Measurements from ENCODE around the gene MIS18A. TPM values are rescaled to one million over a fixed set of nuclear protein-coding genes. Genes with fewer than 3 reads are reported as not detected.

MIS18A gene
- total and polyA plus RNA-seq, 2 donors (not counting 1 experiment from before 2014, with no cell fraction given), result 4.0 to 7.6 TPM

GRCh38 chr21:32301596-32301995 is 22.7 kb upstream of the MIS18A start:
- no peak overlapping the region for H2AFZ ChIP-seq (ENCODE audit: low read length)
- H3K27ac ChIP-seq (ENCODE audit: insufficient read depth, low read length), result no peak overlapping the region
- DNase-seq (ENCODE audit: low read depth in 2 of 2), result no peak
- no peak overlapping the region for H3K4me2 ChIP-seq (ENCODE audit: extremely low read depth, insufficient read depth, low read length)
- no peak for TF ChIP-seq EZH2 (IDR thresholded peaks at IDR 0.05; ENCODE audit: low read length, missing control alignments)
- TF ChIP-seq, protein P1, sequence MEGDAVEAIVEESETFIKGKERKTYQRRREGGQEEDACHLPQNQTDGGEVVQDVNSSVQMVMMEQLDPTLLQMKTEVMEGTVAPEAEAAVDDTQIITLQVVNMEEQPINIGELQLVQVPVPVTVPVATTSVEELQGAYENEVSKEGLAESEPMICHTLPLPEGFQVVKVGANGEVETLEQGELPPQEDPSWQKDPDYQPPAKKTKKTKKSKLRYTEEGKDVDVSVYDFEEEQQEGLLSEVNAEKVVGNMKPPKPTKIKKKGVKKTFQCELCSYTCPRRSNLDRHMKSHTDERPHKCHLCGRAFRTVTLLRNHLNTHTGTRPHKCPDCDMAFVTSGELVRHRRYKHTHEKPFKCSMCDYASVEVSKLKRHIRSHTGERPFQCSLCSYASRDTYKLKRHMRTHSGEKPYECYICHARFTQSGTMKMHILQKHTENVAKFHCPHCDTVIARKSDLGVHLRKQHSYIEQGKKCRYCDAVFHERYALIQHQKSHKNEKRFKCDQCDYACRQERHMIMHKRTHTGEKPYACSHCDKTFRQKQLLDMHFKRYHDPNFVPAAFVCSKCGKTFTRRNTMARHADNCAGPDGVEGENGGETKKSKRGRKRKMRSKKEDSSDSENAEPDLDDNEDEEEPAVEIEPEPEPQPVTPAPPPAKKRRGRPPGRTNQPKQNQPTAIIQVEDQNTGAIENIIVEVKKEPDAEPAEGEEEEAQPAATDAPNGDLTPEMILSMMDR (conservative IDR thresholded peaks at IDR 0.05 in 1 of 2, IDR thresholded peaks at IDR 0.05 in 1 of 2; ENCODE audit: low read depth in 1 of 2, low read length in 2 of 2), result no peak
- H4K20me1 ChIP-seq (ENCODE audit: control insufficient read depth, extremely low read depth, insufficient read depth, low read length), result no peaks in the 10 kb centered on the region
- no peaks in the 10 kb centered on the region for H3K4me1 ChIP-seq (ENCODE audit: control insufficient read depth, extremely low read depth, insufficient read depth, low read length)
- no peak overlapping the region for H3K4me3 ChIP-seq (replicated peaks in 1 of 4; ENCODE audit: control extremely low read depth in 1 of 4, insufficient read depth in 1 of 4, low read depth in 3 of 4, low read length in 4 of 4)
- H3K36me3 ChIP-seq (ENCODE audit: control insufficient read depth, insufficient read depth, low read length), result peaks cover 6% of the 10 kb centered on the region
- no peaks in the 10 kb centered on the region for H3K27me3 ChIP-seq (ENCODE audit: control insufficient read depth, insufficient read depth, low read length)
- H3K79me2 ChIP-seq (ENCODE audit: control insufficient read depth, insufficient read depth, low read length), result no peaks in the 10 kb centered on the region
- no peaks in the 10 kb centered on the region for H3K9me3 ChIP-seq (ENCODE audit: control insufficient read depth, insufficient read depth, low read depth, low read length)
- H3K9ac ChIP-seq (ENCODE audit: insufficient read depth, low read length), result no peak overlapping the region

DNA sequence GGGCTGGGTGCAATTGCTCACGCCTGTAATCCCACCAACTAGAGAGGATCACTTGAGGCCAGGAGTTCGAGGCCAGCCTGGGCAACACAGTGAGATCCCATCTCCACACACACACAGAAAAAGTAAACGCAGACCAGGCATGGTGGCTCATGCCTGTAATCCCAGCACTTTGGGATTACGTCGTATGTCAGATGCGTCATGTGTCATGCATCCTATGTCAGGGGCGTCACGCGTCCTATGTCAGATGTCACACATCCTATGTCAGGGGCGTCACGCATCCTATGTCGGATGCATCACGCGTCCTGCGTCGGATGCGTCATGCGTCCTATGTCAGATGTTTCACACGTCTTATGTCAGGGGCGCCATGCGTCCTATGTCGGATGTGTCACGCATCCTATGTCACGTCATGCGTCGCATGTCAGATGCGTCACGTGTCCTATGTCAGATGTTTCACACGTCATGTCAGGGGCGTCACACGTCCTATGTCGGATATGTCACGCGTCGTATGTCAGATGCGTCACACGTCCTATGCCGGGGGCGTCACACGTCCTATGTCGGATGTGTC is 21.4 kb upstream of the MIS18A start:
- DNase-seq (ENCODE audit: low read depth in 2 of 2), result no peak
- no peaks in the 10 kb centered on the region for H3K4me1 ChIP-seq (ENCODE audit: control insufficient read depth, extremely low read depth, insufficient read depth, low read length)
- H2AFZ ChIP-seq (ENCODE audit: low read length), result no peak overlapping the region
- H3K27ac ChIP-seq (ENCODE audit: insufficient read depth, low read length), result no peak overlapping the region
- H3K9me3 ChIP-seq (ENCODE audit: control insufficient read depth, insufficient read depth, low read depth, low read length), result no peaks in the 10 kb centered on the region
- H3K9ac ChIP-seq (ENCODE audit: insufficient read depth, low read length), result no peak overlapping the region
- TF ChIP-seq EZH2 (IDR thresholded peaks at IDR 0.05; ENCODE audit: low read length, missing control alignments), result no peak
- TF ChIP-seq, protein P1 (conservative IDR thresholded peaks at IDR 0.05 in 1 of 2, IDR thresholded peaks at IDR 0.05 in 1 of 2; ENCODE audit: low read depth in 1 of 2, low read length in 2 of 2), result no peak
- no peaks in the 10 kb centered on the region for H3K27me3 ChIP-seq (ENCODE audit: control insufficient read depth, insufficient read depth, low read length)
- peaks cover 6% of the 10 kb centered on the region for H3K36me3 ChIP-seq (ENCODE audit: control insufficient read depth, insufficient read depth, low read length)
- H3K4me3 ChIP-seq (replicated peaks in 1 of 4; ENCODE audit: control extremely low read depth in 1 of 4, insufficient read depth in 1 of 4, low read depth in 3 of 4, low read length in 4 of 4), result no peak overlapping the region
- no peak overlapping the region for H3K4me2 ChIP-seq (ENCODE audit: extremely low read depth, insufficient read depth, low read length)
- no peaks in the 10 kb centered on the region for H4K20me1 ChIP-seq (ENCODE audit: control insufficient read depth, extremely low read depth, insufficient read depth, low read length)
- no peaks in the 10 kb centered on the region for H3K79me2 ChIP-seq (ENCODE audit: control insufficient read depth, insufficient read depth, low read length)

DNA sequence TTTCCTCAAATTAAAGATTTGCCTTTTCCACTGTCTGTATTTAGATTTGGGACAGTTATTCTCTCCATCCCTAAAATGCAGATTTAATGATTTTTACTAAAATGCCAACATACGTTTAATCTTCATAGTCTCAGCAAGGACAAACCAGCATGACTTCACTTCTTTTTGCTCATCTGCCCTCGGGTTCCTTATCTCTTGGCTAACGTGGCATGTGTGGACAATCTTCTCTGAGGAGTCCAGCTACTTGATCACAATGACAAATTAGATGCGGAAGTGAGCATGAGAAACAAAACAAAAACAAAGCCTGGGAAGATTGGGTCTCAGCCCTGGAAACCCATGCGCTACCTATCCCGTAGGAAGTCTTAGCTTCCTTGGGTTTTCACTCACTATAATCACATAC is 20.8 kb upstream of the MIS18A start:
- Histone ChIP-seq H3K9me3 (ENCODE audit: control insufficient read depth, insufficient read depth, low read depth, low read length) (no peaks in the 10 kb centered on the region), H4K20me1 (ENCODE audit: control insufficient read depth, extremely low read depth, insufficient read depth, low read length) (no peaks in the 10 kb centered on the region), H2AFZ (ENCODE audit: low read length) (no peak overlapping the region), H3K79me2 (ENCODE audit: control insufficient read depth, insufficient read depth, low read length) (no peaks in the 10 kb centered on the region), H3K4me1 (ENCODE audit: control insufficient read depth, extremely low read depth, insufficient read depth, low read length) (no peaks in the 10 kb centered on the region), H3K4me2 (ENCODE audit: extremely low read depth, insufficient read depth, low read length) (no peak overlapping the region), H3K36me3 (ENCODE audit: control insufficient read depth, insufficient read depth, low read length) (peaks cover 6% of the 10 kb centered on the region), H3K4me3 (replicated peaks in 1 of 4; ENCODE audit: control extremely low read depth in 1 of 4, insufficient read depth in 1 of 4, low read depth in 3 of 4, low read length in 4 of 4) (no peak overlapping the region), H3K27me3 (ENCODE audit: control insufficient read depth, insufficient read depth, low read length) (no peaks in the 10 kb centered on the region), H3K9ac (ENCODE audit: insufficient read depth, low read length) (no peak overlapping the region), H3K27ac (ENCODE audit: insufficient read depth, low read length) (no peak overlapping the region)
- no peak for TF ChIP-seq EZH2 (IDR thresholded peaks at IDR 0.05; ENCODE audit: low read length, missing control alignments)
- TF ChIP-seq, protein P1 (conservative IDR thresholded peaks at IDR 0.05 in 1 of 2, IDR thresholded peaks at IDR 0.05 in 1 of 2; ENCODE audit: low read depth in 1 of 2, low read length in 2 of 2), result no peak
- no peak for DNase-seq (ENCODE audit: low read depth in 2 of 2)

Measured in fibroblast of lung (primary cell).